K562 (cell line): ENCODE results near the gene MRPS30. TPM values are rescaled to one million over a fixed set of nuclear protein-coding genes. Genes with fewer than 3 reads are reported as not detected.
A peak's percentile ranks its signal among the peaks of the same experiment; 100 is the strongest.

Experiments used
- ARID2 ChIP-seq: fragments of 450-650 bp; IDR thresholded peaks from 2 replicates; pipeline ENCODE4 v1.6.1; 2017; ENCODE audit warnings: antibody characterized with exemption, mild to moderate bottlenecking
- ARNT ChIP-seq, 2 experiments: fragments of 450-650 bp; IDR thresholded peaks; 2 replicates each; pipeline ENCODE4 v1.6.1; 2016; ENCODE audit warnings: mild to moderate bottlenecking in 1 of 2
- CEBPG ChIP-seq, 3 experiments: fragments of 200-800 bp in 1 of 3; sonication (Bioruptor generic) in 1 of 3; sonication (generic) in 1 of 3; formaldehyde crosslinking in 1 of 3; IDR thresholded peaks in 2 of 3; conservative IDR thresholded peaks in 1 of 3; 2 replicates each; pipeline versions ENCODE4 v1.6.1 to v1.8.0; 2016 to 2022; ENCODE audit warnings: missing compliant biosample characterization in 2 of 3, missing genetic modification characterization in 2 of 3, mild to moderate bottlenecking in 1 of 3, missing genetic modification reagents in 1 of 3
- E2F6 ChIP-seq, 2 experiments: IDR thresholded peaks; 2 replicates each; pipeline ENCODE4 v1.6.1; 2011; ENCODE audit warnings: borderline replicate concordance in 1 of 2, control low read depth in 1 of 2, low read depth in 1 of 2, low read length in 1 of 2, mild to moderate bottlenecking in 1 of 2, mixed read lengths in 1 of 2, moderate library complexity in 1 of 2; ENCODE audit not compliant: insufficient read depth in 1 of 2, insufficient read length in 1 of 2, poor library complexity in 1 of 2, severe bottlenecking in 1 of 2; ENCODE audit errors: extremely low read depth in 1 of 2
- FOXJ2 ChIP-seq: fragments of 200-800 bp; sonication (Bioruptor generic); IDR thresholded peaks from 2 replicates; pipeline ENCODE4 v1.6.1; 2016; ENCODE audit warnings: missing genetic modification characterization, missing compliant biosample characterization
- MTF1 ChIP-seq: fragments of 250-450 bp; sonication (Bioruptor Pico); IDR thresholded peaks from 2 replicates; pipeline ENCODE4 v1.9.0; 2021; ENCODE audit warnings: moderate library complexity, mild to moderate bottlenecking, inconsistent platforms, borderline replicate concordance
- PCBP1 ChIP-seq: fragments of 200-400 bp; formaldehyde crosslinking; IDR thresholded peaks from 2 replicates; pipeline ENCODE4 v1.6.1; 2018; ENCODE audit warnings: mild to moderate bottlenecking, low read depth, low read length; ENCODE audit not compliant: poor library complexity, severe bottlenecking
- PHF20 ChIP-seq: fragments of 450-650 bp; IDR thresholded peaks from 2 replicates; pipeline ENCODE4 v1.6.1; 2018; ENCODE audit not compliant: partially characterized antibody
- POLR2A ChIP-seq: fragments of 450-650 bp; conservative IDR thresholded peaks from 2 replicates; pipeline ENCODE4 v1.6.1; 2016
- RREB1 ChIP-seq: fragments of 250-450 bp; sonication (Bioruptor Pico); IDR thresholded peaks from 2 replicates; pipeline ENCODE4 v1.4.0; 2020
- STAT5A ChIP-seq: IDR thresholded peaks from 2 replicates; pipeline ENCODE4 v1.6.1; 2012; ENCODE audit warnings: low read length, inconsistent platforms, borderline replicate concordance
- TBP ChIP-seq: optimal IDR thresholded peaks from 2 replicates; pipeline ENCODE3; 2011; ENCODE audit warnings: low read depth, low read length, improper control_type of control experiment
- ZC3H8 ChIP-seq: fragments of 450-650 bp; IDR thresholded peaks from 2 replicates; pipeline ENCODE4 v1.6.1; 2017
- ZKSCAN1 ChIP-seq: fragments of 150-350 bp; IDR thresholded peaks from 2 replicates; pipeline ENCODE4 v1.6.1; 2016; ENCODE audit warnings: low read depth, low read length
- ZNF436 ChIP-seq: fragments of 250-450, 450-650 bp; sonication (Bioruptor Pico); formaldehyde crosslinking; IDR thresholded peaks from 2 replicates; pipeline ENCODE4 v1.7.0; 2020; ENCODE audit warnings: mild to moderate bottlenecking
- polyA plus RNA-seq, 8 experiments: library from polyadenylated mRNA; depleted of rRNA in 4 of 8; stranded (reverse) in 5 of 8; unstranded in 3 of 8; fragments of >200 nt; fragmentation: Nextera tagmentation in 2 of 8; fragmentation: Illumina TruSeq in 1 of 8; extraction: Ambion mirVana in 2 of 8; extraction: Trizol in 1 of 8; gene quantifications; 2 replicates each; pipeline versions ENCODE4 v1.2.1 to v1.2.3, GENCODE V29; 2011 to 2014; ENCODE audit warnings: inconsistent platforms in 1 of 8, missing spikeins in 1 of 8
- total RNA-seq, 7 experiments: library from RNA; depleted of rRNA in 6 of 7; stranded (reverse); fragments of >200 nt in 6 of 7; fragmentation: Illumina TruSeq in 2 of 7; extraction: Trizol in 2 of 7; gene quantifications; 2 replicates each; pipeline versions ENCODE4 v1.2.1 to v1.2.3, GENCODE V29; 2011 to 2021; ENCODE audit warnings: low replicate concordance in 1 of 7
- TF ChIP-seq, protein P1 (sequence below), 2 experiments: fragments of 200-800 bp in 1 of 2; sonication (Bioruptor generic) in 1 of 2; sonication (generic) in 1 of 2; formaldehyde crosslinking in 1 of 2; IDR thresholded peaks in 1 of 2; conservative IDR thresholded peaks in 1 of 2; 2 replicates each; pipeline versions ENCODE4 v1.5.0 to v1.6.1; 2016 to 2020; ENCODE audit warnings: missing compliant biosample characterization in 1 of 2, missing genetic modification characterization in 1 of 2, missing genetic modification reagents in 1 of 2
- TF ChIP-seq, protein P2 (sequence below): fragments of 250-450 bp; sonication (Bioruptor Pico); IDR thresholded peaks from 2 replicates; pipeline ENCODE4 v1.4.0; 2020; ENCODE audit warnings: mild to moderate bottlenecking, moderate library complexity

MRPS30 gene
- total and polyA plus RNA-seq, 9 of the 15 experiments (the other 6 are each of a cell fraction or from before 2014, with no cell fraction given) = 24.3 to 145 (median 114) TPM

- TF ChIP-seq E2F6 (IDR thresholded peaks at IDR 0.05; ENCODE audit: borderline replicate concordance in 1 of 2, extremely low read depth in 1 of 2, insufficient read depth in 1 of 2, insufficient read length in 1 of 2, low read depth in 1 of 2, low read length in 1 of 2, poor library complexity in 1 of 2, severe bottlenecking in 1 of 2) (peak in 1 of 2 experiments; percentile 42), PHF20 (peak; percentile 86), POLR2A (peak; percentile 93), ARNT (IDR thresholded peaks at IDR 0.05) (no peak), RREB1 (CRISPR knock-in tag) (peak; percentile 77; the same call in 1 of the 2 replicates), PCBP1 (peak; percentile 27), TBP (peak; percentile 90), ZKSCAN1 (no peak), ZNF436 (CRISPR knock-in tag) (no peak), ARID2 (no peak), MTF1 (CRISPR knock-in tag) (no peak), CEBPG (CRISPR knock-in tag; IDR thresholded peaks at IDR 0.05) (peak; percentile 98), CEBPG (tag; conservative IDR thresholded peaks at IDR 0.05 in 1 of 2, IDR thresholded peaks at IDR 0.05 in 1 of 2) (peak; percentile 100), ZC3H8 (no peak), STAT5A (no peak), FOXJ2 (tag) (no peak)
- TF ChIP-seq, protein P1, sequence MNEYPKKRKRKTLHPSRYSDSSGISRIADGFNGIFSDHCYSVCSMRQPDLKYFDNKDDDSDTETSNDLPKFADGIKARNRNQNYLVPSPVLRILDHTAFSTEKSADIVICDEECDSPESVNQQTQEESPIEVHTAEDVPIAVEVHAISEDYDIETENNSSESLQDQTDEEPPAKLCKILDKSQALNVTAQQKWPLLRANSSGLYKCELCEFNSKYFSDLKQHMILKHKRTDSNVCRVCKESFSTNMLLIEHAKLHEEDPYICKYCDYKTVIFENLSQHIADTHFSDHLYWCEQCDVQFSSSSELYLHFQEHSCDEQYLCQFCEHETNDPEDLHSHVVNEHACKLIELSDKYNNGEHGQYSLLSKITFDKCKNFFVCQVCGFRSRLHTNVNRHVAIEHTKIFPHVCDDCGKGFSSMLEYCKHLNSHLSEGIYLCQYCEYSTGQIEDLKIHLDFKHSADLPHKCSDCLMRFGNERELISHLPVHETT (CRISPR knock-in tag; conservative IDR thresholded peaks at IDR 0.05 in 1 of 2, IDR thresholded peaks at IDR 0.05 in 1 of 2) = peak in 1 of 2 experiments; percentile 66; a peak in 2 of 4 replicates
- TF ChIP-seq, protein P2, sequence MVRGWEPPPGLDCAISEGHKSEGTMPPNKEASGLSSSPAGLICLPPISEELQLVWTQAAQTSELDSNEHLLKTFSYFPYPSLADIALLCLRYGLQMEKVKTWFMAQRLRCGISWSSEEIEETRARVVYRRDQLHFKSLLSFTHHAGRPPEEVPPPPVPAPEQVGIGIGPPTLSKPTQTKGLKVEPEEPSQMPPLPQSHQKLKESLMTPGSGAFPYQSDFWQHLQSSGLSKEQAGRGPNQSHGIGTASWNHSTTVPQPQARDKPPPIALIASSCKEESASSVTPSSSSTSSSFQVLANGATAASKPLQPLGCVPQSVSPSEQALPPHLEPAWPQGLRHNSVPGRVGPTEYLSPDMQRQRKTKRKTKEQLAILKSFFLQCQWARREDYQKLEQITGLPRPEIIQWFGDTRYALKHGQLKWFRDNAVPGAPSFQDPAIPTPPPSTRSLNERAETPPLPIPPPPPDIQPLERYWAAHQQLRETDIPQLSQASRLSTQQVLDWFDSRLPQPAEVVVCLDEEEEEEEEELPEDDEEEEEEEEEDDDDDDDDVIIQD (CRISPR knock-in tag) = no peak
Measured at GRCh38 chr5:44808435-44809214, at the start of gene MRPS30 (continued).
